K562 (cell line): ENCODE measurements around the gene EDA. TPM values are rescaled to one million over a fixed set of nuclear protein-coding genes. Genes with fewer than 3 reads are reported as not detected.

Experiments
- ATAC-seq: fragments of 200-7000 bp; cut with Tn5 transposase; 3 replicates; pipeline ENCODE4 v1.9.1; 2020; ENCODE audit warnings: moderate library complexity
- BruUV-seq: library from RNA; stranded (reverse); fragments of 400-500 nt; replicated peaks from 2 replicates; lab custom pipeline; 2021; lab: Mats Ljungman, UMichigan
- CTCF ChIA-PET: fragments of 300-600 bp; formaldehyde crosslinking; extraction: SDS; loops from one replicate; lab custom pipeline; 2021; ENCODE audit warnings: low intra/inter-chr PET ratio; lab: Yijun Ruan, JAX
- POLR2A ChIA-PET: fragments of 300-600, 350-650 bp; sonication (Branson Sonifier 250); formaldehyde crosslinking; extraction: SDS; loops from one replicate; lab custom pipeline; 2021; ENCODE audit warnings: antibody characterized with exemption, inconsistent platforms; lab: Yijun Ruan, JAX
- DNase-seq, 4 experiments: peaks; one replicate each; pipeline versions ENCODE4 v3.0.0 to v3.0.0-alpha.2; 2011 to 2018; ENCODE audit warnings: low spot score in 3 of 4, mixed read lengths in 3 of 4; ENCODE audit errors: extremely low read depth in 1 of 4
- FAIRE-seq: peaks from 2 replicates; lab custom pipeline; 2011; peaks lifted over from hg19 to GRCh38; lab: Jason Lieb, UNC
- H2AFZ ChIP-seq: 2 replicates; pipeline ENCODE4 v1.6.0; 2011; ENCODE audit warnings: low read depth, low read length, control low read depth, inconsistent platforms
- H3K27ac ChIP-seq: fragments of 200-600 bp; 3 replicates; pipeline ENCODE4 v1.8.0; 2011; ENCODE audit warnings: low read depth, mild to moderate bottlenecking, control low read depth, inconsistent platforms, low read length, moderate library complexity, mixed read lengths; ENCODE audit errors: extremely low read depth
- H3K27me3 ChIP-seq, 2 experiments: fragments of 300-600 bp in 1 of 2; 2 replicates in 1 of 2; 3 replicates in 1 of 2; pipeline versions ENCODE4 v1.6.0 to v1.8.0; 2011; ENCODE audit warnings: inconsistent platforms in 2 of 2, low read length in 2 of 2, mild to moderate bottlenecking in 1 of 2, mixed read lengths in 1 of 2, moderate library complexity in 1 of 2; ENCODE audit not compliant: control insufficient read depth in 2 of 2, insufficient read depth in 2 of 2
- H3K36me3 ChIP-seq: fragments of 300-600 bp; 3 replicates; pipeline ENCODE4 v1.8.0; 2011; ENCODE audit warnings: mild to moderate bottlenecking, low read length, inconsistent platforms; ENCODE audit not compliant: control insufficient read depth, insufficient read depth
- H3K4me1 ChIP-seq, 2 experiments: fragments of 200-600 bp in 1 of 2; replicated peaks in 1 of 2; 2 replicates in 1 of 2; 3 replicates in 1 of 2; pipeline versions ENCODE4 v1.5.1 to v1.8.0; 2011; ENCODE audit warnings: inconsistent platforms in 2 of 2, low read length in 2 of 2, mild to moderate bottlenecking in 1 of 2, mixed read lengths in 1 of 2, moderate library complexity in 1 of 2; ENCODE audit not compliant: control insufficient read depth in 2 of 2, insufficient read depth in 2 of 2
- H3K4me2 ChIP-seq: 2 replicates; pipeline ENCODE4 v1.6.1; 2011; ENCODE audit warnings: low read length, control low read depth, inconsistent platforms, mixed read lengths; ENCODE audit not compliant: insufficient read depth
- H3K4me3 ChIP-seq: fragments of 200-600 bp; sonication (generic), shearing (Covaris generic); 2 replicates; pipeline ENCODE4 v1.5.1; 2016; ENCODE audit warnings: control low read depth, inconsistent platforms
- H3K79me2 ChIP-seq: fragments of 200-600 bp; 3 replicates; pipeline ENCODE4 v1.8.0; 2011; ENCODE audit warnings: low read length, inconsistent platforms; ENCODE audit not compliant: control insufficient read depth, insufficient read depth
- H3K9ac ChIP-seq, 2 experiments: 2 replicates each; pipeline versions ENCODE4 v1.6.0 to v1.6.1; 2011; ENCODE audit warnings: low read depth in 2 of 2, low read length in 2 of 2, control low read depth in 1 of 2, inconsistent platforms in 1 of 2, mild to moderate bottlenecking in 1 of 2, mixed read lengths in 1 of 2; ENCODE audit not compliant: insufficient read depth in 1 of 2
- H3K9me1 ChIP-seq: one replicate; pipeline ENCODE4 v1.6.0; 2011; ENCODE audit warnings: inconsistent platforms, mild to moderate bottlenecking, low read length, moderate library complexity; ENCODE audit not compliant: control insufficient read depth, insufficient read depth
- H3K9me3 ChIP-seq: replicated peaks from 2 replicates; pipeline ENCODE4 v1.5.1; 2011; ENCODE audit warnings: low read depth, low read length, inconsistent platforms; ENCODE audit not compliant: control insufficient read depth, insufficient read depth
- H4K20me1 ChIP-seq: replicated peaks from 2 replicates; pipeline ENCODE4 v1.6.1; 2011; ENCODE audit warnings: low read length, inconsistent platforms, mixed read lengths; ENCODE audit not compliant: control insufficient read depth, insufficient read depth
- BCL6 ChIP-seq: fragments of 250-450 bp; sonication (Bioruptor Pico); IDR thresholded peaks from 2 replicates; pipeline ENCODE4 v1.4.0; 2020
- HDAC3 ChIP-seq: fragments of 450-650 bp; IDR thresholded peaks from 2 replicates; pipeline ENCODE4 v1.6.1; 2018; ENCODE audit warnings: borderline replicate concordance, mild to moderate bottlenecking, moderate library complexity; ENCODE audit not compliant: partially characterized antibody
- KDM1A ChIP-seq, 2 experiments: fragments of 450-650 bp; IDR thresholded peaks; 2 replicates each; pipeline ENCODE4 v1.6.1; 2016; ENCODE audit warnings: mild to moderate bottlenecking in 2 of 2
- MTF1 ChIP-seq: fragments of 250-450 bp; sonication (Bioruptor Pico); IDR thresholded peaks from 2 replicates; pipeline ENCODE4 v1.9.0; 2021; ENCODE audit warnings: moderate library complexity, mild to moderate bottlenecking, inconsistent platforms, borderline replicate concordance
- OTX1 ChIP-seq: fragments of 450-650 bp; formaldehyde crosslinking; IDR thresholded peaks from 2 replicates; pipeline ENCODE4 v1.4.0; 2022; ENCODE audit warnings: mild to moderate bottlenecking
- RBM34 ChIP-seq: fragments of 200-400 bp; formaldehyde crosslinking; IDR thresholded peaks from 2 replicates; pipeline ENCODE4 v1.6.1; 2018; ENCODE audit warnings: low read length, borderline replicate concordance; ENCODE audit not compliant: insufficient read depth
- SAFB ChIP-seq: fragments of 200-400 bp; formaldehyde crosslinking; IDR thresholded peaks from 2 replicates; pipeline ENCODE4 v1.6.1; 2017; ENCODE audit warnings: low read depth, low read length, borderline replicate concordance
- UBTF ChIP-seq, 2 experiments: IDR thresholded peaks; 2 replicates each; pipeline ENCODE4 v1.6.1; 2012; ENCODE audit warnings: improper control_type of control experiment in 2 of 2, low read depth in 2 of 2, low read length in 2 of 2, borderline replicate concordance in 1 of 2
- YY1 ChIP-seq, 3 experiments: IDR thresholded peaks; 2 replicates each; pipeline ENCODE4 v1.6.1; 2011; ENCODE audit warnings: low read length in 2 of 3, mild to moderate bottlenecking in 2 of 3, moderate library complexity in 2 of 3, borderline replicate concordance in 1 of 3, control low read depth in 1 of 3, low read depth in 1 of 3; ENCODE audit not compliant: insufficient read depth in 3 of 3, insufficient replicate concordance in 2 of 3, control insufficient read depth in 1 of 3, insufficient read length in 1 of 3; ENCODE audit errors: extremely low read depth in 1 of 3
- ZKSCAN1 ChIP-seq: fragments of 150-350 bp; IDR thresholded peaks from 2 replicates; pipeline ENCODE4 v1.6.1; 2016; ENCODE audit warnings: low read depth, low read length
- ZNF124 ChIP-seq: sonication (generic); formaldehyde crosslinking; IDR thresholded peaks from 2 replicates; pipeline ENCODE4 v1.8.1; 2022; ENCODE audit warnings: missing genetic modification reagents
- ZNF232 ChIP-seq: sonication (generic); formaldehyde crosslinking; IDR thresholded peaks from 2 replicates; pipeline ENCODE4 v1.8.0; 2022; ENCODE audit warnings: mild to moderate bottlenecking, missing genetic modification reagents
- ZNF274 ChIP-seq: IDR thresholded peaks from 2 replicates; pipeline ENCODE4 v1.6.1; 2011; ENCODE audit warnings: low read depth, mild to moderate bottlenecking, low read length, moderate library complexity, borderline replicate concordance
- ZNF512 ChIP-seq: IDR thresholded peaks from 2 replicates; pipeline ENCODE4 v1.6.1; 2016; ENCODE audit warnings: missing genetic modification characterization, missing compliant biosample characterization
- ZNF639 ChIP-seq, 2 experiments: fragments of 200-800 bp in 1 of 2; sonication (Bioruptor generic) in 1 of 2; sonication (generic) in 1 of 2; formaldehyde crosslinking in 1 of 2; IDR thresholded peaks in 1 of 2; conservative IDR thresholded peaks in 1 of 2; 2 replicates each; pipeline versions ENCODE4 v1.5.0 to v1.6.1; 2016 to 2020; ENCODE audit warnings: missing compliant biosample characterization in 1 of 2, missing genetic modification characterization in 1 of 2, missing genetic modification reagents in 1 of 2
- in situ Hi-C: fragments of 300-500 bp; cut with MboI; formaldehyde crosslinking; loops from 4 replicates; pipeline ENCODE4 v1.15.0; 2018; ENCODE audit warnings: inconsistent platforms, mixed read lengths
- intact Hi-C: fragments of 100-400 bp; cut with micrococcal nuclease; formaldehyde crosslinking; loops from 2 replicates; pipeline ENCODE4 v1.14.2; 2022
- polyA plus RNA-seq, 8 experiments: library from polyadenylated mRNA; depleted of rRNA in 4 of 8; stranded (reverse) in 5 of 8; unstranded in 3 of 8; fragments of >200 nt; fragmentation: Nextera tagmentation in 2 of 8; fragmentation: Illumina TruSeq in 1 of 8; extraction: Ambion mirVana in 2 of 8; extraction: Trizol in 1 of 8; gene quantifications; 2 replicates each; pipeline versions ENCODE4 v1.2.1 to v1.2.3, GENCODE V29; 2011 to 2014; ENCODE audit warnings: inconsistent platforms in 1 of 8, missing spikeins in 1 of 8
- total RNA-seq, 7 experiments: library from RNA; depleted of rRNA in 6 of 7; stranded (reverse); fragments of >200 nt in 6 of 7; fragmentation: Illumina TruSeq in 2 of 7; extraction: Trizol in 2 of 7; gene quantifications; 2 replicates each; pipeline versions ENCODE4 v1.2.1 to v1.2.3, GENCODE V29; 2011 to 2021; ENCODE audit warnings: low replicate concordance in 1 of 7

EDA gene
- total and polyA plus RNA-seq, 9 of the 15 experiments (the other 6 are each of a cell fraction or from before 2014, with no cell fraction given) = 0.03 to 0.40 (median 0.07) TPM

GRCh38 chrX:69605521-69605920 lies 10.4 kb upstream of the EDA start (continued):
- TF ChIP-seq YY1 (IDR thresholded peaks at IDR 0.05; ENCODE audit: borderline replicate concordance in 1 of 3, control insufficient read depth in 1 of 3, extremely low read depth in 1 of 3, insufficient read depth in 3 of 3, insufficient read length in 1 of 3, insufficient replicate concordance in 2 of 3, low read depth in 1 of 3, low read length in 2 of 3) (no peak), ZNF274 (no peak), ZNF232 (no peak), KDM1A (IDR thresholded peaks at IDR 0.05) (no peak)

- no peak overlapping the region for H3K4me3 ChIP-seq
- TF ChIP-seq HDAC3 (no peak), OTX1 (CRISPR knock-in tag) (no peak), ZKSCAN1 (no peak), BCL6 (CRISPR knock-in tag) (no peak), MTF1 (CRISPR knock-in tag) (no peak), ZNF124 (CRISPR knock-in tag) (no peak), RBM34 (no peak), SAFB (no peak), UBTF (IDR thresholded peaks at IDR 0.05; ENCODE audit: borderline replicate concordance in 1 of 2, low read depth in 2 of 2, low read length in 2 of 2) (no peak), ZNF512 (tag) (no peak), ZNF639 (CRISPR knock-in tag; conservative IDR thresholded peaks at IDR 0.05 in 1 of 2, IDR thresholded peaks at IDR 0.05 in 1 of 2) (no peak)
- ChIA-PET CTCF (no interaction called here), POLR2A (no interaction called here)
- H3K9me1 ChIP-seq = no peaks in the 10 kb centered on the region
- H3K79me2 ChIP-seq = no peaks in the 10 kb centered on the region
- in situ Hi-C loops = no loop called here
- no peaks in the 10 kb centered on the region for H3K36me3 ChIP-seq
- no peaks in the 10 kb centered on the region for H4K20me1 ChIP-seq
- H3K27me3 ChIP-seq = no peaks in the 10 kb centered on the region
- H2AFZ ChIP-seq = no peak overlapping the region
- no TSS peak for BruUV-seq
- H3K27ac ChIP-seq = no peak overlapping the region
- H3K4me2 ChIP-seq = no peak overlapping the region
- ATAC-seq = no peak
- DNase-seq = no peak
- intact Hi-C loops = no loop called here
- no peak overlapping the region for H3K9ac ChIP-seq
- FAIRE-seq = no peak
- H3K4me1 ChIP-seq = no peaks in the 10 kb centered on the region
- H3K9me3 ChIP-seq = no peaks in the 10 kb centered on the region
Measured at GRCh38 chrX:69607616-69608015, 8.3 kb upstream of the EDA start.
